HG02973 (cell line): ENCODE results near the gene EOGT.

Experiments used
- ATAC-seq: cut with Tn5 transposase; IDR thresholded peaks from one replicate; pipeline ENCODE4 v1.9.1; 2021; ENCODE audit warnings: moderate library complexity; ENCODE audit not compliant: unreplicated experiment

The EOGT gene

DNA sequence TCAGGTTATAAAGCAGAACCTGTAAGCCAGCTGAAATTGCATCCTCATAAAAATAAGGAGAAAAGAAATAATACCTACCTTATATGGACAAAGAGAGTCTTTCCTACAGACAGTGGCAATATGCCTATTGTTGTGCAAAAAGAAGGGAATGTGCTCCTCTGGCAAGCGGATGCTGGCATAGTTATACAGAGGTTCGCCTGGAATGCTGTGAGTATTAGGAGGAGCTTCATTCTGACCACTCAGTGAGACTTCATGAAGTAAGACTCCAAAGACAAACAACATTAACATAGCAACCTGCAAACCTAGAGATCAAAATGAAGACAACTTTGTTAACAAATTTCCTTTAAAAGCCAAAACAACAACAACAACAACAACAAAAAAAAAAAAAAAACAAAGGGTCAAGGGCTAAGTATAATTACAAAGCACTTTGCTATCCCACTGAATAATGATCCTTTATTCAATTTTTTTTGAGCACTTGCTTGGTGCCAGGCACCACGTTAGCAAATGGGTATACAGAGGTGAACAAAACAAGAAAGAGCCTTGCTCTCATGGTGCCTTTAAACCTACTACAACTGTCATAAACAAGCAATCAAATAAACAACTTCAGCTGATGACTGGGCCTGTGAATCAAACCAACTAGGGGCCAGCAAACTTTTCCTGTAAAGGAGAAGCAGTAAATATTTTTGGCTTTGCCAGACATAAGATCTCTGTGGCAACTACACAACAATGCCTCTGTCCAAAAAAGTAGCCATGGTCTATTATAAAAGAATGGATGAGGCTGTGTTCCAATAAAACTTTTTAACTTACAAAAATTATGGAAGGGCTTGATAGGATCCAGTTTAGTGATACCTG lies 3.7 kb downstream of the EOGT start:
- ATAC-seq = no peak

DNA sequence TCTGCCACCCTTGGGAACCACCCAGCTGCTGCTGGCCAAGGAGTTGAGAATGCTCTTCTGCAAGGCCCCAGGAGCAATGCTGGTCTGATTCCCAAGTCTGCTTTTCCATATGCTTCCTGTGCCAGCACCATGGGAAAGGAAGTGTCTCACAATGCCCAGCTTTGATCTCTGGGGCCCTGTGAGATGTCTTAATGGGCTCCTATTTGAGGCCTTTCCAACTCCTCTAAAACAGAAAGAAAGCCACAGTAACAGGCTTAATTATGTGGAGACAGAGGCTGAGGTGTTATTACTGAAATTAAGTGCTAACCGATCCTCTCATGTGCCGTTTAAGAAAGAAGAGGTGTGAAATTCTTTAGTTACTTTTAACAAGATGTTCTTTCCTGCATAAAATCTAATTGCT lies 4.5 kb downstream of the EOGT start:
- ATAC-seq = no peak

DNA sequence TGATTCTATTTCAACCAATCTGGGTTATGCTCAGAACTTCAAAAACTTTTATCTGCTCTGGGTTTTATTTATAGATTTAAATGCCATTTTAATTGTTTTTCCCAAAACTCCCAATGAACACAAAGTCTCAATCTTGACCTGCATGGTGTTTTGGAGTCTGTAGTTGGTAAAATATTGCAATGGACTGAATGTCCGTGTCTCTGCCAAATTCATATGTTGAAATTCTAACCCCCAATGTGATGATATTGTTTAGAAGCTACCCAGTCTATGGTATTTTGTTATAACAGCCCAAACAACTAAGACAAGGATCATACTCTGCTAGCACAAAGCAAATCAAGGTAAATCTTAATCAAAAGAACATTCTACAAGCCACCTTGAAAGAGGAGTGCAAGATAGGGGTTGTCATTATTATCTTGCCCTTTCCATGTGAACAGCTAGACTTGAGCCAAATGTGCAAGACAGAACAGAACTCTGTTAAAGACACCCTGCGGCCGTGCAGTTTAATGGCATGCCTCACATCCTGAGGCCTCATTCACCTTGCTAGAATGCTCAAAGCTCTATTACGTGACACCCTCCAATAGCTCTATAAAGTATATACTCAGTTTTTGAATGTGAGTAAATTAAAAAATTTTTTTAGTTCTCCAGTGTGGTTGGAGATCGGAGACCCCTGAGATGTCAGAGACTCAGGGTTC lies 7.5 kb downstream of the EOGT start:
- no peak for ATAC-seq

DNA sequence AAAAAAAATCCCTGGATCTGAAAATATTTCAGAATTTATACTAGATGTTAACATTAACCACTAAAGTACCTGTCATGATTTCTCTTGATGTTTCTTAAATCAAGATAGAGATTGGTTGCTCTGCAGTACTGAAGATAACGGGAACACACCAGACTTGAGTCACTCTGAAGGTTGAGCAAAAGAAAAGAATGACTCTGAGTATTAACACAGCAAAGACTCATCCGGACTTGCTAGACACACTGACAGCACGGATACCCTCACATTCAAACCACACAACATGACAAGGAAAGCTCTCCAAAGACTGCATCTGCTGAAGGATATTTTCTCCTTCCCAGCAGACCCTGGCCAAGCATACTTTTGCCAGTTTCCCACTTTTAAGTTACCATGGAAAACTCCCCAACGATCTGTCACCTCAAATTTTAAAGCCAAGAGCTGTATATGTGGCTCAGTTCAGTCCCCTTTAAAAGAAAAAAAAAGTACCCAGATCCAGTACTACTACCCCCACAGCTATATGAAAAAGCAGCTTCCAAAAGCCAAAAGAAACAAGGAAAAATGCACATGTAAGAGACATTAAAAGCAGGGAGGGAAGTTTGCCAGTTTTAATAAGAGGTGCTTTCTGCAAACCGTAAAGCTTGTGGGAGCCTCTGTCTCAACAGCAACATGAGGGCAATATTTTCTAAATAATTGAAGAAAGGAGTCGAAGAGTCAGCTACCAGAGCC lies 8.3 kb downstream of the EOGT start:
- ATAC-seq = no peak

DNA sequence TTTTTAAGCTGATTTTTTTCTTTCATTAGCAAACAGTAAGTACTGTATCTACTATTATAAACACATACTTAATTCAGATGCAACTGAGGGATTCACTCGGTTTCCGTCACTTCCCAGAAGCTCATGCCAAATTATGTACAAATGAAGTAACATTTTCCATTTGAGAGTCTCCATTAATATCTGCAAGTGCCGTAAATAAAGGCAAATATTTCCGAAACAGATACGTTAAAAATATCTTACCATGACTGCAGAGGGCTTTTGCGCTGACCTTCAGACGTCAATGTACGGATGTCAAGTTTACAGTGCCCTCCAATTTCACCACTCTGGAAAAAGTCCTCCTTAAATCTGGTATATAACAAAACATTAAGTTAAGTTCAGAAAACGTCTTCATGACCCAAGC lies 9.3 kb downstream of the EOGT start:
- no peak for ATAC-seq

DNA sequence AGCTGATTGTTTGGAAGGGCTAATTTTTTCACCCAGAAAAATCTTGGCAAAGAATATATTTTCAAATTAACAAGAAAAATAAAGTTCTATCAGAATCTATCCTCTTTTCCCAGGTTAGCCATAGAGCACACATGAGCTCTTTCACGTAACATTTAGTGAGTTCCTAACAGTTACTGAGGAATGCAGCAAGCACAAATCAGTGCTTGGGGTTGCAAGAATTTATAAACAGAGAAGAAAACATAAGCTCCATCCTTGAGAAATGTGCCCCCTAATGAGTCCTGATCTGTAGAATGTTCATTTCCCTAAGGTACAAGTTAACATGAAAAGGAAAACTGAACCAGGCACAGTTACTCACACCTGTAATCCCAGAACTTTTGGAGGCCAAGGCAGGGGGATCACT lies 13.9 kb downstream of the EOGT start:
- no peak for ATAC-seq

DNA sequence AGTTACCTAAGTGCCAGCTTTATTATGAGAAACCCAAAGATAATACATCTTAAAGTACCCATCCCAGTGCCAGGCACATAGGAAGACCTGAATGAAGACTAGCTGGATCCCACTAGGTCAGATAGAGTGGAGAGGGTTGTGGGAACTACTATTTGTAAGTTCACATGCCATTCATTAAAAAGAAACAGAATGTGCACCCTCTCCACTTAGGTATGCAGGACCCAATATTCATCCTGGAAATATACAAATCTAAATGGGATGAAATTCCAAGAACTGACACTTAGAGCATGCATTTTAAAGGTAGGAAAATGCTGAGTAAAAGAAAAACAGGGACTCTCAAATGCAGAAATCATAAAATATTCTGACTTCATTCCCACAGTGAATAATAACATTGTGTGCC lies 14.3 kb downstream of the EOGT start:
- ATAC-seq = no peak

DNA sequence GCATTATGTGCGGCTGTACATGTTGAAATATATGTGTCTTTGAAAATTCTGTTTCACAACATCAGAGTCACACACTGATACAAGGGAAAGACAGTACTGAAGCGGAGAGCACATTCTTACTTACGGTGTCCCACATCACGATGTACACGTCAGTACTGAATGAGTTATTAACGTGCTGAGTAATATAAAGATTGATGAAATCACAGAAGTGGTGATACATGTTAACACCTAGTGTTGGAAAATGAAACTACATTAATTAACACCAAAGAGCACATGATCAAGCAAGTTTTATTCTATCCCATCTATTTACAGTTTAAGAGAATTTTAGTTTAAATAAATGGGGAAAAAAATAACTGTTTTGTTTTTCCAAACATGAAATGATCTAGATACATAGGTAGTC lies 15.6 kb downstream of the EOGT start:
- no peak for ATAC-seq

DNA sequence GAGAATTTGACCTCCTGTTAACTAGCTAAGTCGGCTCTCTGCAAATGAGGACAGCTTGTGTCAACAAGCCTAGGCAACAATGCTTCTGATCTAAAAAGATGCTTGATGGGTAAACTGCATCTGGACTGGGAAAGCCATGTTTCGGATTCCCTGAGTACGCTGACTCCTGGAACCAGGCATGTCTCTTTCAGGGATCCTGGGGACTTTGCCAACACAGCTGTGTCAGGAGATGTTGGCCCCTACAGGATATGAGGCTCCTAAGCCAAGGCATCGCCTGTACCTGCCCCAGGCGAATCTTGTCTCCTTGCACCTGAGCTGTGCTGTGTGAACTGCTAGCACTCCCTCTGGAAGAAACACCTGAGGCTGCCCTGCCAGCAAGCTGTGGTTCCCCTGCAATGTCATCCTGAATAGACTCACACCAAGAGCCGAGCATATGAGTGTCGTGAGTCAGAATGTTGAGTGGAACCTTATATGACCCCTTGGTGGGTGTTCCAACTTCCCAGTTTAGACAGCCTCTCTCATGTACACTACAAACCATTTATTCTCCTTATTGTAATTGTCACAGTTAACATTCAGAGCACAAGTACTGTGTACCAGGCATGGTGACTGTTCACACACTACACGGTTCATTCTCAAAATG lies 17.0 kb downstream of the EOGT start:
- ATAC-seq = no peak

DNA sequence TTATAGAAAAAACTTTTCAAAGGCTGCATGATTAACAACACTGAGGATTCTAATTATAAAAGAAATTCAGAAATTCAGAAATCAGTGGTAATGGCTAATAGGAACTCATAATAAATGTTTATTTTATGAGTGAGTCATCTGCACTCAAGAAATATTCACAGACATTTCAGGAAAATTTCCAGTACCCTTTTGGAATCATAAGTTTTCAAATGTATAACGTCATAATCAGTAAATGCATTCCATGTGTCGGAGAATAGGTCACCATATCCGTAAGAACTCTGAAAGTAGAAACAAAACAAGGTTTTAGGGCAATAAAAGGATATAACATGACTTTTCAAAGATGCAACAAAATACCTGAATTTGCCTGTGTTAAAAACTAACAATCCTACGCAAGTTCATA lies 24.7 kb downstream of the EOGT start:
- no peak for ATAC-seq

DNA sequence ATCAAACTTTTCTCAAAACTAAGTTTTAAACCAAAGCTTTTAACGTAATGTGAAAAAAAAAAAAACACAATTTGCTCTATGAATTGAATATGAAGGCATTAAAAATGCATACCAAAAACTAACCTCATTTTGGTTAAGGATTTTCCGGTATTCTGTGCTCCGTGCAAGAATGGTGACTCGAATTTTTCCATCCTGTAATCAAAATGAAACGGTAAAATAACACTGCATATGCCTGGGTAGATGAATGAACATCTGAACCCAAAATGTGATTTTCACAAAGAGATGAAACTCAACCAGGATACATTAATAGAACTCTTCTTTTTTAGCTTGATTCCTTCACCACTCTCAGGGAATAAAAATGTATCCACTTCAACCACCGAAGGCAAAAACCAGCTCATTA lies 26.2 kb downstream of the EOGT start:
- no peak for ATAC-seq

DNA sequence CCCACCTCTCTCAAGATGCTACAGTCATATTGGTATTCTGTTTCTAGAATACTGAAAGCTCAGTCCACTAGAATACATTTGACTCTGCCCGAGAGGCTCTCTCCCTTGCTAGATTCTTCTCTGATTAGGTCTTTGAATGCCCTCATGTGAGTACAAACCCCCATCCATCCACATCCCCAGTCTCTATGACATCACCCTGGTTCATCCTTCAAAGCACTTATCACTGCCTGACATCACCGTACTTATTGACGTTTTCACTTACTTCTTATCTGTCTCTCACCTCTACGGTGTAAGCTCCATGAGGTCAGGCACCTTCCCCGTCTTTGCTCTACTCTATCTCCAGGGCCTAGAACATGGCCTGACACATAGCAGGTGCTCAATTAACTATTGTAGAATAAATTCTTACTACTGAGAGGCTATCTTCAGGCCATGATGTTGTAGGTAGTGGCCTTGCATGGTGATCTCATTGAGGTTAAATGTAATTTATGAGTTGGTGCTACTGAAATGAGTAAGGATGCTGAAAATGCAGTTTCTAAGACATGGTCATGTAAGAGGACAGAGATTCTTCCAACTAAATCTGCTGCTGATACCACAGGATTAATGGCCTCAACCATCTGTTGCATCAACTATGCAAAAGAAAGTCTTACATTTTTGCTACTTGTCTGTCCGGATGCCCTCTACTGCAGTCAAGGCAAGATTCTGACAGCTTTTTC lies 26.8 kb downstream of the EOGT start:
- no peak for ATAC-seq

DNA sequence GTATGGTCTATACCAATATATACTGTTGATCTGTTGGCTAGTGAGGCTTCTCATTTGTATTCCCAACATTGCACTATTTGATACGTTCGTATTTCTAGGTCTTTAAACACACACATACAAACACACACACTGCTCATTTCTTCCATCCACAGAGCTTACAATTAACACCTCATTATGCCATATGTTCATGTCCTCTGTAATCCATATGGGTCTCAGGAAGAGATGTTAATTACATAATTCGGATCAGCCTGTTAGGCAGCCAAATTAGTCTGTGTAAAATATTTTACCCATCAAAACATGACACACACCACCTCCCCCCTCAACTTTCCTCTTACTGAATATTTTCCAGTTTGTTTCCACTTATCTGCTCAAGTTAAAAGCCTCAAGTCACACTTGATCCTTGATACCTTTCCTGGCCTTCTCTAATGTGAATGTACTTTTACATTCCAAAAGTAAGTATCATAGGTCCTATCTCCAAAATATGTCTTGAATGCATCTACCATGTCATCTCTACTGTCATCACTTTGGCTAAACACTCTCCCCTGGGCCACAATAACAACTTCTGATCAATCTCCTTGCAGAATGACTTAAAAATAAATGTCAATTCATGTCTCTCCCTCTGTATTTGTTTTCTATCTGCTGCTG lies 28.2 kb downstream of the EOGT start:
- no peak for ATAC-seq

DNA sequence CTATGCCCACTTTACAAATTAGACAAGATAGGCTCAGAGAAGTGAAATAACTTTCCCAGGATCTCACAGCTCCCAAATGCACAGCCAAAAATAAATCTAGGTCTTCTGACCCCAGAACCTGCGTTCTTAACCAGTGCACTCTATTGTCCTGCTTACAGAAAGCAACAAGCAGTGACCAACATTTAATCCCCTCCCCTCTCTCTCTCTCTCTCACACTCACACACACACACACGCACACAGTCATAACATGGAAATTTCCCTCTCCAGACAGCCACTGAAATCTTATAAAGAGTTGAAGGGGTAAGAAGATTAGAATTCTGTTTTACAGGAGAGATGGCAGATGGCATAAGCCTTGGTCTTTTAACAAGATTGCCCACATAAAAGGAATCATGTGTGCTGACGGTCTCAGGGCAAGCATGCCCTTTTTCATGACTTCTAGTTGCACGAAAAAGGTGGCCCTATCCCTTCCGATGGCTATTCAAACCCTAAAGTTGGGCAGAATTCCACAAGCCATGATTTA lies 29.4 kb downstream of the EOGT start:
- no peak for ATAC-seq

DNA sequence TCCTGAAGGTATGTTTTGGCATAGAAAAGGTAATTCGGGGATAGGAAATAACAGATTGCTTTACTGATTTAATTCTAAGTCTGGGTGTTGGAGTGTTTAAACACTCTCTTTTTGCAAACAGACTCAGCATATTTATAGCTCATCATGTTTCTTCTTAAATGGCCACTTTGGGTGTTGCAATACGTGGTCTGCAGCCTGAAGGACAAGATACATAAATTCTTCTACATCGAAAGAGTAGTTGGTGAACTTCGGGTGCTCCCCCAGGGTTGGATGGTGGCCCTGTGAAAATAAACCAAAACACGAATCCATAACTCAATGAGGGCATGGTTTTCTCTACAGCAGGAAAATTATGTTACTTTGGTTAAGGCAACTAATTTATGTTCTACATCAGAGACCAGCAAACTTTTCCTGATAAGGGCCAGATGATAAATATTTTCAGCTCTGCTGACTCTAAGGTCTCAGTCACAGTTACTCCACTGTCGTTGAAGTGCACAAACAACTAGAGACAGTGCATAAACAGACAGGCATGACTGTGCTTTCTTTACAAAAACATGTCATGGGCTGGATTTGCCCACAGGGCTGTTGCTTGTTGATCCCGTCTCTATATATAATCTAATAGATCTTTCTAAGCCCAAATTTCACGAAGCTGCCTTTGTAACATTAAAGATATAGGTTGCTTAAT lies 35.9 kb downstream of the EOGT start:
- no peak for ATAC-seq

DNA sequence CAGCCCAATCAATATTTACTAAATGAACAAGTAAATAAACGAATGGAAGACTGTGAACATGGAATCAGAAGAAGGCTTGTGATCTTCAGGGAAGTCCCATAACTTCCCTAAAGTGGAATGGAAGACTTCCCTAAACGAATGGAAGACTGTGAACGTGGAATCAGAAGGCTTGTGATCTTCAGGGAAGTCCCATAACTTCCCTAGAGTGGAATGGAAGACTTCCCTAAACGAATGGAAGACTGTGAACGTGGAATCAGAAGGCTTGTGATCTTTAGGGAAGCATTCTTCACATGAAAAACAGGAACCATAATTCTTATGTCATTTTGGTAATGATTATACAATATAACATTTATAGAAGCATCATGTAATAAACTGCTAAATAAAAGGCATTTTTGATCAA lies 38.8 kb downstream of the EOGT start:
- ATAC-seq = no peak

DNA sequence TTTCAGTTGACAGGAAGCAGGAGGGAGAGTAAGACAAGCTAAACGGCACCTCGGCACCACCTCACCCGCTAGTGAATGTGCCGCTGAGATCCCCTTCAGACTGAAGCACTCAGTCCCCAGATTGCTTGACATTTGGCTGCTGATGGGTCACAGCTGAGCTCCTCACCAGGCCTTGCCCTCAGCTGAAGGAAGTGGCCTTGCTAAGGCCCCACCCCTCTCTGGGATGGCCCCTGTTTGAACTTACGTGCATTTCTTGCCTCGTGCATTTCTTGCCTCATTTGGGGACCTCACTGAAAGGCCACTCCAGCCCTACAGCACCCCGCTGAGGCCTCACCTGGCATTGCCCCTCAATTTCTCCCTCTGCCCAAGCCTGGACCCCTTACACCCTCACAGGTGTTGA lies 39.8 kb downstream of the EOGT start:
- ATAC-seq = no peak

DNA sequence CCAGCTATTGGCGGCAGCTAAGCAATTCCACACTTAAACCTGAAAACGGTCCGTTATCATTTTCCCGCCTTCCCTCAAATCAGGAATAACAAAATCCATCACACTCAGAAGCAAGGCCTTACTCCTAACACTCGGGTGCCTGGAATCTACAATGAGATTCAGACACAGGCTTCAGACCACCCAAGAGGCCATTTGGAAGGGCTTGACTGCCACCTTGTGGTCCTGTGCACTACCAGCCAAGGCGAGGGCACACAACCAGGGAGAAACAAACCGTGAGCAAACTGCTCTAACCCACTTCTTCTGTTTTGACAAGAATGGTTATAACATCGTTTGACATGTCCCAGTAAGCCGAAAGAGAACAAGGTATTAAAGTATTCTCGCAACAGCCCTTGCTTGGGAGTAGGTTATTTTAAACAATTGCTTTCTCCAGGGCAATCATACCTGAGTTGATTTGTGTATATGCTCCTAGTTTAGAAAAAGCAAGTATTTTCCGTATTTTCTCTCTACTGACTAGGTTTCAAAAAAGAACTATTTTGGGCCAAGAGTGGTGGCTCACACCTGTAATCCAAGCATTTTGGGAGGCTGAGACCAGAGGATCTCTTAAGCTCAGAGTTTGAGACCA lies 41.0 kb downstream of the EOGT start:
- ATAC-seq = no peak

DNA sequence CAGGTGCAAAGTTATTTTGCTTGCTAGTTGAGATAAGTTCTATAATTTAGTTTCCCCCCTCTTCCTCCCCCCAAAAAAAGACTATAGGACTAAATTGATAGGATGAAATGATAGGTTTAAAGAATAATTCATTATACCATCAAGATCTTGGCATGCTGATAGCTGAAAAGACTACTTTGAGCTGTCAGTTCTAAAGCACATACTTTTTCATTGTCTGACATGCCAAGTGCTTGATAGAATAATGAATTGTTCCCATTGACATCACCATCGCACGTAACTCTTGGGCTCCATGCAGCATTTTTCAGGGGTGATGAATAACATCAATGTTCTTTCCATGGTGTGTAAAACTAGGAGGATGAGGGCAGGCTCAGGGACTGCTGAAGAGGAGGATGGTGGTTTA lies 48.8 kb downstream of the EOGT start:
- ATAC-seq = no peak
